HFFc6 (cell line): ENCODE measurements around the gene HSD11B2. TPM values are rescaled to one million over a fixed set of nuclear protein-coding genes. Genes with fewer than 3 reads are reported as not detected.

Experiments used
- DNase-seq: peaks from one replicate; pipeline ENCODE4 v3.0.0-alpha.2; 2018
- H3K27ac Mint-ChIP-seq: 2 replicates; pipeline ENCODE4 v1.8.0; 2020; ENCODE audit warnings: mild to moderate bottlenecking, mixed read lengths
- H3K27me3 Mint-ChIP-seq: 2 replicates; pipeline ENCODE4 v1.8.0; 2021; ENCODE audit warnings: mild to moderate bottlenecking, moderate library complexity, mixed read lengths; ENCODE audit not compliant: insufficient read depth
- H3K36me3 Mint-ChIP-seq: 2 replicates; pipeline ENCODE4 v1.8.0; 2021; ENCODE audit warnings: low read depth, mixed read lengths
- H3K4me1 Mint-ChIP-seq: 2 replicates; pipeline ENCODE4 v1.8.0; 2020; ENCODE audit warnings: low read depth, mixed read lengths
- H3K4me3 Mint-ChIP-seq: 2 replicates; pipeline ENCODE4 v1.8.0; 2020; ENCODE audit warnings: mild to moderate bottlenecking, moderate library complexity, mixed read lengths
- H3K9me3 Mint-ChIP-seq: 2 replicates; pipeline ENCODE4 v1.8.0; 2020; ENCODE audit warnings: mild to moderate bottlenecking, mixed read lengths
- total RNA-seq, 6 experiments: library from RNA; stranded (reverse); fragmentation: NEBNext Ultra II Directional; extraction: Animal tissue kit (Norgen Biotek cat#: 25700); gene quantifications; 2 replicates in 1 of 6; 3 replicates in 5 of 6; pipeline ENCODE4 v1.2.3, GENCODE V29; 2021
- TF ChIP-seq, protein P1 (sequence below): fragments of 200-600 bp; sonication (generic); IDR thresholded peaks from 2 replicates; pipeline ENCODE4 v1.5.0; 2021; ENCODE audit warnings: antibody characterized with exemption, mild to moderate bottlenecking

Gene HSD11B2
- total RNA-seq, 6 experiments from 2014 or later = not detected

DNA sequence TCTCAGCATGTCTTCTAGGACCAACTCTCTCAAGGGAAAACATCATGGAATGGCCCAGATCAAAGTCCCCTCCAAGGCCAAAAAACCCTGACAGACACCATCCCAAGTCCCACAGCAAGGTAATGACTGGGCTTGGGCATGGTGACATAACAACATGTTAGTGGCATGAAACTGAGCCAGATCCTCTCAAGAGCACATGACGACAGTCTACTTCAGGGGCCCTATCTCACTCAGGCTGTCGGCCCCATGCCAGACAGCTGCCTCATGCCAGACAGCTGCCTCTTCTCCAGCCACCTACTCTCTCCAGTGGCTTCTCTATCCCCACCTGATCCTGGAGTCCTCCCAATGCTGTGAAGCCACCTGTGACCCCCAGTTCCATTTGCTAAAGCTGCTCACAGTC lies 18.4 kb downstream of the HSD11B2 start:
- H3K4me1 Mint-ChIP-seq = peaks cover 24% of the 10 kb centered on the region
- no peak overlapping the region for H3K27ac Mint-ChIP-seq
- no peaks in the 10 kb centered on the region for H3K9me3 Mint-ChIP-seq
- no peaks in the 10 kb centered on the region; the same call in 1 of the 2 replicates for H3K36me3 Mint-ChIP-seq
- no peak overlapping the region for H3K4me3 Mint-ChIP-seq
- H3K27me3 Mint-ChIP-seq = no peaks in the 10 kb centered on the region; the same call in 1 of the 2 replicates
- TF ChIP-seq, protein P1, sequence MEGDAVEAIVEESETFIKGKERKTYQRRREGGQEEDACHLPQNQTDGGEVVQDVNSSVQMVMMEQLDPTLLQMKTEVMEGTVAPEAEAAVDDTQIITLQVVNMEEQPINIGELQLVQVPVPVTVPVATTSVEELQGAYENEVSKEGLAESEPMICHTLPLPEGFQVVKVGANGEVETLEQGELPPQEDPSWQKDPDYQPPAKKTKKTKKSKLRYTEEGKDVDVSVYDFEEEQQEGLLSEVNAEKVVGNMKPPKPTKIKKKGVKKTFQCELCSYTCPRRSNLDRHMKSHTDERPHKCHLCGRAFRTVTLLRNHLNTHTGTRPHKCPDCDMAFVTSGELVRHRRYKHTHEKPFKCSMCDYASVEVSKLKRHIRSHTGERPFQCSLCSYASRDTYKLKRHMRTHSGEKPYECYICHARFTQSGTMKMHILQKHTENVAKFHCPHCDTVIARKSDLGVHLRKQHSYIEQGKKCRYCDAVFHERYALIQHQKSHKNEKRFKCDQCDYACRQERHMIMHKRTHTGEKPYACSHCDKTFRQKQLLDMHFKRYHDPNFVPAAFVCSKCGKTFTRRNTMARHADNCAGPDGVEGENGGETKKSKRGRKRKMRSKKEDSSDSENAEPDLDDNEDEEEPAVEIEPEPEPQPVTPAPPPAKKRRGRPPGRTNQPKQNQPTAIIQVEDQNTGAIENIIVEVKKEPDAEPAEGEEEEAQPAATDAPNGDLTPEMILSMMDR = no peak
- no peak for DNase-seq

DNA sequence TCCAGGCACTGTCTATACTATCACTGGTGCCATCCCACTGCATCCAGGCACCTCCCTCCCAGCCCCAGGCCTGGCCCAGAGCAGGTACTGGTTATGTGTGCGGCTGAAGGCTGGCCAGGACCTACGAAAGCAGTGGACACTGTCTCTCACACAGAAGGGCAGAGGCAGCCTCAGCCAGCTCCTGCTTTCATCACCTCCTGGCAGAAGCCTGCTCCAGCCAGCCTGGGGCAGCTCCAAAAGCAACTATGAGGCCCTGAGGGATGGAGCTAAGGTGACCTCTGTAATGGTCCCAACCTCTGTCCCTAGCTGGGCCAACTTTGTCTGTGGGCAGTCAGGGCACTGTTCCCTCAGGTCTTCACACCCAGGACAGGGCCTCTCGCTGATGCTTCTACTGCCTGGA lies 18.8 kb downstream of the HSD11B2 start:
- DNase-seq = no peak
- no peak overlapping the region for H3K4me3 Mint-ChIP-seq
- no peaks in the 10 kb centered on the region; the same call in 1 of the 2 replicates for H3K27me3 Mint-ChIP-seq
- H3K36me3 Mint-ChIP-seq = no peaks in the 10 kb centered on the region; the same call in 1 of the 2 replicates
- H3K4me1 Mint-ChIP-seq = peaks cover 20% of the 10 kb centered on the region
- TF ChIP-seq, protein P1 = no peak
- no peak overlapping the region for H3K27ac Mint-ChIP-seq
- no peaks in the 10 kb centered on the region for H3K9me3 Mint-ChIP-seq

DNA sequence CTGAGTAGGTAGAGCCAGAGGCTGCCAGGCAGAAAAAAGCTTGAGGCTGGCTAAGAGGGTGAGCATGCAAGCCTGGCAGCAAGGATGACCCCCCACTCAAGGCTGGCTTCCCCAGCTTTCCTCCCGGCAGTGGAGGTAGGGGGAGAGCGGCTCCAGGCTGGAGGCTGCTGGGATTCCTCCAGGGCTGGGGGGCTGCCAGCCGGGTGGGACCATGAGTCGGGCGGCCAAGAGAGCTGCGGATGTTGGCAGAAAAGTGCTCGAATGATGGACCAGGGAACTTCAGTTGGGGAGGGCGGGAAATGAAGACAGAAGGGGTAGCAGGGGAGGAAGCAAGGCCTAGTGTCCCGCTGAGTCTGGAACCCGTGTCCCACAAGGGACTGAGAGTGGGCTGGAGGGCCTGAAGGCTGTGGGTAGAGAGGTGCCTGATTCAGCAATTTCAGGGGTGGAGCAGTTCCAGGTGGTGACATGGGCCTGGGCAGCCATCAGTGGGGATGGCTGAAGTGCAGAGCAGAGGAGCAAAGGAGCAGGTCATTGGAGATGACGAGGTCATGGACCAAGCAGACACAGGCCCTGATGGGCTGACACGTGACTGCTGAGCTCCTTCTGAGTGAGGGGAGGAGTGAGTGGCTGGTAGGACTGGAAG lies 20.3 kb downstream of the HSD11B2 start:
- no peak overlapping the region for H3K27ac Mint-ChIP-seq
- DNase-seq = no peak
- H3K36me3 Mint-ChIP-seq = no peaks in the 10 kb centered on the region; the same call in 1 of the 2 replicates
- H3K4me3 Mint-ChIP-seq = no peak overlapping the region
- H3K27me3 Mint-ChIP-seq = no peaks in the 10 kb centered on the region; the same call in none of the 2 replicates
- TF ChIP-seq, protein P1 = no peak
- H3K4me1 Mint-ChIP-seq = peaks cover 15% of the 10 kb centered on the region
- no peaks in the 10 kb centered on the region for H3K9me3 Mint-ChIP-seq

DNA sequence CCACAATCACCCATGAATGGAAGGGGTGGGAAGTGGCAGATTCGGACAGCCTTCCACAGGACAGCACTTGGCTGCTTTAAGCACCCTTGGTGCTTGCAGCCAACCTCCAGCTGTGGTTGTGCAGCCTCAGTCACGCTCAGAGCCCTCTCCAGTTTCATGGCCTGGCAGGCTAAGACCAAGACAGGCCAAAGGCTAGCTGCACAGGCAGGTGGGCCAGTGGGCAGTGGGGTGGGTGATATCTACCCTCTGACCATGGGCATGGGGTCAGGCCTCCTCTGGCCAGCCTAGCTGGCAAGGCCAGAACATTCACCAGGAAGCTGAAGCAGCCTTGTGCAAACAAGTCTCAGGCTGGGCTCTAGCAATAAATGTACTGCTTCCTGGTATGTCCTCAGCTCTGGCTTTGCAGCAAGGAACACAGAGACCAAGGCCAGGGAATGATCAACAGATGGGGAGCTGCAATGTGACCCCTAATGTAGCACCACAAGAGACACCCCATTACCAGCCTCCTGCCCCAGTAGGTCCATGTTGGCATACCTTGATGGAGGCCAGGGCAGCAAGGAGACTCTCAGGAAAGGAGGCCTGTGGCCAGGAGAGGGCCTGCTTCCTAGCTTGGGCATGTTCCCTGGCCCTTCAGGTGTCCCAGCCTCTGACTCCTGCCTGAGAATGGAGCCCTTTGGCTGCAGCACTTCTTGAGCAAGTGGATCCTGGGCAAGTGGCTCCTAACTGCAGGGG lies 20.9 kb downstream of the HSD11B2 start:
- Mint-ChIP-seq H3K36me3 (no peaks in the 10 kb centered on the region; the same call in 1 of the 2 replicates), H3K27me3 (no peaks in the 10 kb centered on the region; the same call in none of the 2 replicates), H3K27ac (no peak overlapping the region), H3K9me3 (no peaks in the 10 kb centered on the region), H3K4me1 (peaks cover 15% of the 10 kb centered on the region), H3K4me3 (no peak overlapping the region)
- TF ChIP-seq, protein P1 = no peak
- DNase-seq = no peak

DNA sequence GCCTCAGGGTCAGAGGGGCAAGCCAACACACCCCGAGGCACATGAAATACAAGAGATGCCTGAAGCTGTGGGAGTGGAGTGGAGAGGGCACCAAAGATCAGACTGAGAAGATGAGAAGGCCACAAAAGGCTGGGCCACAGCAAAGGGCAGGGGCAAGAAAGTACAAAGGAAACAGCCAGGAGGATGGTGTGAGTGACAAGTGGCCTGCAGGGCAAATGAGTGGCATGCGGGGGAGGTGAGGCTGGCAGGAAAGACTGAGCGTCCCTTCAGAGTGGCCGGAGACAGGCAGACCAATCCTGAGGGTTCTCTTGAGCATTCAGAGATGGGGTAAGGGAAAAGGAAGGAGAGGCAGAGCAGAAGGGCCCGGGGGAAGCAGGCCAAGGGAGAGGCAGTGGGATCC lies 23.2 kb downstream of the HSD11B2 start:
- no peak for DNase-seq
- H3K9me3 Mint-ChIP-seq = no peaks in the 10 kb centered on the region
- no peak overlapping the region for H3K27ac Mint-ChIP-seq

More for the DNA sequence above, 23.2 kb downstream of the HSD11B2 start:
- H3K4me3 Mint-ChIP-seq = no peak overlapping the region
- H3K36me3 Mint-ChIP-seq = no peaks in the 10 kb centered on the region; the same call in 1 of the 2 replicates
- no peaks in the 10 kb centered on the region; the same call in none of the 2 replicates for H3K27me3 Mint-ChIP-seq
- TF ChIP-seq, protein P1 = no peak
- peaks cover 31% of the 10 kb centered on the region for H3K4me1 Mint-ChIP-seq
